Measurements from ENCODE around the gene SPATA2. TPM values are rescaled to one million over a fixed set of nuclear protein-coding genes. Genes with fewer than 3 reads are reported as not detected.
A peak's percentile ranks its signal among the peaks of the same experiment; 100 is the strongest.

SPATA2 gene
- total and polyA plus RNA-seq, 2 of the 13 experiments (the other 11 are each of a cell fraction or from before 2014, with no cell fraction given) = 3.2 to 8.7 TPM

DNA sequence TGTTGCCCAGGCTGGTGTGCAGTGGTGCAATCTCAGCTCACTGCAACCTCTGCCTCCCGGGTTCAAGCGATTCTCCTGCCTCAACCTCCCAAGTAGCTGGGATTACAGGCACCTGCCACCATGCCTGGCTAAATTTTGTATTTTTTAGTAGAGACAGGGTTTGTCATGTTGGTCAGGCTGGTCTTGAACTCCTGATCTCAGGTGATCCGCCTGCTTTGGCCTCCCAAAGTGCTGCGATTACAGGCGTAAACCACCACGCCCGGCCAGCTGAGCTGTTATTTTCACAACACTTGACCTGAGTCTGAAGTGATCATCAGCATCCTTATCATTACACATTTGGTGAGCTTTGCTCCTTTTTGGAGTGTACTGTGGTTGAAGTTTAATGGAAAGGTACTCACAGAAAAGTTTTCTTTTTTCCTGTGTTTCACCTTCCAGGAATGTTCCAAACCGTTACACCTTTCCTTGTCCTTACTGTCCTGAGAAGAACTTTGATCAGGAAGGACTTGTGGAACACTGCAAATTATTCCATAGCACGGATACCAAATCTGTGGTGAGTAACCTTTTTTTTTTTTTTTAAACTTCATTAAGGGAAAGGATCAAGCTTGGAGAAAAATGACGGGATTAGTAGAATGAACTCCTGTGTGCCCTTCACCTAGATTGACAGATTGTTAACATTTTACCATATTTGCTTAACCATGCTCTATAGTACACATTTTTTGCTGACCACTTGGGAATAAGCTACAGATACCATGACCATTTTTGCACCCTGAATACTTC lies 30.6 kb upstream of the SPATA2 start (continued):
- TF ChIP-seq IRF9 (CRISPR knock-in tag; IDR thresholded peaks at IDR 0.05; ENCODE audit: borderline replicate concordance) (no peak), ZNF567 (CRISPR knock-in tag; IDR thresholded peaks at IDR 0.05; ENCODE audit: borderline replicate concordance) (peak; percentile 42; the same call in 1 of the 2 replicates), ZNF136 (CRISPR knock-in tag; IDR thresholded peaks at IDR 0.05; ENCODE audit: low read depth) (no peak; the same call in 1 of the 2 replicates), NR3C1 (CRISPR knock-in tag; IDR thresholded peaks at IDR 0.05) (no peak), ZNF260 (CRISPR knock-in tag; IDR thresholded peaks at IDR 0.05; ENCODE audit: borderline replicate concordance, low read depth) (no peak), ZSCAN29 (CRISPR knock-in tag; conservative IDR thresholded peaks at IDR 0.05) (peak; percentile 44; the same call in 1 of the 2 replicates), ZNF720 (CRISPR knock-in tag; IDR thresholded peaks at IDR 0.05) (no peak), ZNF331 (CRISPR knock-in tag; IDR thresholded peaks at IDR 0.05) (peak; percentile 66; the same call in 1 of the 2 replicates), NFYC (CRISPR knock-in tag; IDR thresholded peaks at IDR 0.05) (0 out of 2 replicates have a peak, but pooled peaks have one; percentile 27), CREM (IDR thresholded peaks at IDR 0.05) (peak; percentile 71), CREM (CRISPR knock-in tag; IDR thresholded peaks at IDR 0.05) (no peak), GABPB1 (CRISPR knock-in tag; IDR thresholded peaks at IDR 0.05) (0 out of 2 replicates have a peak, but pooled peaks have one; percentile 28), ZBTB42 (CRISPR knock-in tag; IDR thresholded peaks at IDR 0.05) (no peak), ZFP36 (IDR thresholded peaks at IDR 0.05; ENCODE audit: borderline replicate concordance, low read depth, low read length, partially characterized antibody) (no peak), ZNF253 (CRISPR knock-in tag; IDR thresholded peaks at IDR 0.05; ENCODE audit: borderline replicate concordance) (no peak), ZNF776 (CRISPR knock-in tag; IDR thresholded peaks at IDR 0.05) (no peak), CBFB (CRISPR knock-in tag; IDR thresholded peaks at IDR 0.05) (no peak), ZBTB8A (CRISPR knock-in tag; IDR thresholded peaks at IDR 0.05; ENCODE audit: borderline replicate concordance, low read depth) (no peak), ZNF367 (CRISPR knock-in tag; IDR thresholded peaks at IDR 0.05; ENCODE audit: borderline replicate concordance) (no peak), NCOR1 (IDR thresholded peaks at IDR 0.05; ENCODE audit: borderline replicate concordance, low read length) (peak; percentile 78), YY1 (IDR thresholded peaks at IDR 0.05; ENCODE audit: insufficient read depth, insufficient replicate concordance, low read depth, low read length) (no peak), CBX2 (IDR thresholded peaks at IDR 0.05; ENCODE audit: low read depth, low read length) (no peak), CBX2 (CRISPR knock-in tag; IDR thresholded peaks at IDR 0.05; ENCODE audit: low read depth) (no peak), ZSCAN31 (CRISPR knock-in tag; IDR thresholded peaks at IDR 0.05; ENCODE audit: low read depth) (peak; percentile 86), ZNF792 (CRISPR knock-in tag; IDR thresholded peaks at IDR 0.05) (peak; percentile 84), ZNF550 (CRISPR knock-in tag; IDR thresholded peaks at IDR 0.05; ENCODE audit: borderline replicate concordance) (0 out of 2 replicates have a peak, but pooled peaks have one; percentile 36), TMF1 (CRISPR knock-in tag; IDR thresholded peaks at IDR 0.05; ENCODE audit: low read depth) (no peak), TBL1XR1 (IDR thresholded peaks at IDR 0.05; ENCODE audit: borderline replicate concordance, low read length, partially characterized antibody) (no peak), ZNF282 (IDR thresholded peaks at IDR 0.05; ENCODE audit: partially characterized antibody) (no peak)

Measured in HepG2 (cell line).